Measurements from ENCODE around the gene TUT7. TPM values are rescaled to one million over a fixed set of nuclear protein-coding genes. Genes with fewer than 3 reads are reported as not detected.
"Not testable (repeated sequence)": the region's sequence is repeated elsewhere in the genome, so short reads cannot be mapped to it uniquely, and the experiment has no call there.

Gene TUT7
- polyA plus RNA-seq, 10 donors: 14.1 to 20.7 (median 18.0) TPM

DNA sequence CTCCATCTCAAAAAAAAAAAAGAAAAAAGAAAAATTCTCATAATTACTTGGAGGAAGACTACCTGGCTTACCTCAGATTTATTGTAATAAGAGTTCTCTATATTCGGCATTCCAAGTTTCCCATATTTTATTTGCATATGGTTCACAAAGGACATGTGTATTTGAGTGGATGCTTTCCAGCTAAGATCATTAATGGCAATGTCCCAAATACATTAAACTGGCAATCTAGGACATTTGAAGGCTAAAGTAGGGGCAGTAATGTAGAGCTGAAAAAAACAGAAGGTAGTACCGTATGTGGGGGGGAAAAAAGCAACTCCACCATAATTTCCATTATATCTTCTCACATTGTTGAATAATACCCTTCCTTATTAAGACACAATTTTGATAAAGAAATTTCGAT is 4.9 kb downstream of the TUT7 start:
- DNase-seq: peak in 2 of 3 donors; percentile 26 to 56

DNA sequence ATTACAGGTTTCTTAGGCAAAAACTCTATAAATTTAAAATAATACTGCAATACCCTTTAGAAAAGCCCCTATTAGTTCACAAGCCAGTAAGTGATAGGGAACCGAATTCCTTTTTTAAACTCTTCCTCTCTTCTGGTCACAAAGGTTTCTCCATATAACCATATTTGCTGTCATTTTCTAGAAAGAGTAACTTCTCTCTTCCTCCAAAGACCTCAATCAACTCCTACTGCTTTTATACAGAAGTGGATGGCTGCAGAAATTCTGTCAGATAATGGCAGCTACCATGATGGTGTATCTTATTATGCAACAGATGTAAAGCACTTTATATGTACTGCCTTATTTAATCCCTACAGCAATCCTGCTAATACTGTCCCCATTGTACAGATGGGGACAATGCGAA is 6.2 kb downstream of the TUT7 start:
- no peak for DNase-seq

DNA sequence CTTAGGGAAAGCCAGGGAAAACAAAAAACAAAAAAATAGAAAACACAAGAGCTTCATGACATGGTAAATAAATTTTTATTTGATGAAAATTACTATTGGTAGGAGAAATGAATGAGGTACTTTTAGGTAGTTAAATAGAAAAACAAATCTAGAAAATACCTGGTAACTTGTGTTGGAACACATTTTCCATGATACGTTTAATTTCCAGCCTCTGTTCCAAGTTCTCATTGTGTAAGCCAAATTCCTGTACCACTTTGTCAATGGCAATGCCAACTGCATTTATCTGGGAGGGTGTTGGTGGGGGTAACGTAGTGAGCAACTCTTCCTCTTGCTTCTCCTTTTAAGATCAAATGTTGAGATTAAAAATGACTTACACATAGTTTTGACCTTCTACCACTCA is 9.4 kb downstream of the TUT7 start:
- no peak for DNase-seq

DNA sequence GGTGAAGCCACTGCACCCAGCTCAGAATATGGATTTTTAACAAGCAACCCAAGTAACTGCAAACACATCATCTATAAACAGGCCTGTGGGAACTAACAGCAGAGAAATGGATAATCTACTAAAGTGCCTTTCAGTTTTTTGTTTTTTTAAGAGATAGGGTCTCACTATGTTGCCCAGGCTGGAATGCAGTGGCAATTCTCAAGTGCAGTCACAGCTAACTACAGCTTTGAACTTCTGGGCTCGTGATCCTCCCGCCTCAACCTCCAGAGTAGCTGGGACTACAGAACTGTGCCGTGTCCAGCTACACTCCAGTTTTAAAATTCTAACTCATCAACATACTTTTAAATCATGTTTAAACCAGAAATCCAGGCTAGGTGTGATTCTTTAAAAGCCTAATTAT is 11.9 kb downstream of the TUT7 start:
- no peak for DNase-seq

DNA sequence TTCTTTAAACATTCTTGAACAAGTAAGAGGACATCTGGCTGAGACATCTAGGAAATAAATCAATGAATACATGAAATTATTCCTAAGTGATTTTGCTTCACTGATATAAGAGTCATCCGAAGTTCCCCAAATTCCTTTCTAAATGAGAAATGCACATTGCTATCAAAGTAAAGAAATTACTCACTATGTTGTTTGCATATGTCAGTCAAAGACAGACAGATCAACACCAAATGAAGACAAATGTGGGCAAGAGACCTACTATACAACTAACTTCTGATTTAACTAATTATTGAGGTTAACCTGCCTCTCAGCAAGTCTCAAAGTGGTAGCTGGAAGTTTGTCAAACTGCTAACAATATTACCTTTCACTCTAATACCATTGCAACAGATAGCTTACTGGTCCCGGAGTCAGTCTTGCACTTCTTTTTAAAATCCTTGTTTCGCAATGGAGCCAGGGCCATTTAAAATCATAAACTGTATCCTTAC is 13.2 kb downstream of the TUT7 start:
- DNase-seq: no peak

DNA sequence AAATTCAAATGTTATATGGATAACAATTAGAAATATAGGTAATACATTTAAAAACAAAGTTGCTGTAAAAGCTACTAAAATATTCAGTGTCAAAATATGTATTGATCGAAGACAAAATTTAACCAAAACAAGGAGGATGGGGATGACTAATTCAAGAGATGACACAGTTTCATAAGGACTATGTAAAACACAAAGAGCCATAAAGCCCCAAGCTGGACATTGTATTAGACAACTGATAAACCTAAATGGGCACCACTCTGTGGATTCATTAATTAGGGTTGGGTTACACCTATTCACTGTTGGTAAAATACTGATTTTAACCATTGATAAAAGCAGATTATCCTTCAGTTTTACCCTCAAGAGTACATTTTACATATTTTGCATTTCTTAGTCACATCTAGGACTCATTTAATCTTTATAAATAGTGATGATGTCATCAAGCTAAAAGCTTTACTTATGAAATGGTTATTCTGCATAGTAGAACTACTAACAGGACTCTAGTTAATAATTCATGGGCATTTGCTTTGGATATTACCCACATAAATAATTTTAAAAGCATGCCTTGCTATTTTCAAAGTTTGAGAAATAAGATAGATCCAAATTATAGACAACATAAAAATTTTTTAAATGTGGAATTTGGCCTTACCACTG is 13.7 kb downstream of the TUT7 start:
- DNase-seq: no peak

DNA sequence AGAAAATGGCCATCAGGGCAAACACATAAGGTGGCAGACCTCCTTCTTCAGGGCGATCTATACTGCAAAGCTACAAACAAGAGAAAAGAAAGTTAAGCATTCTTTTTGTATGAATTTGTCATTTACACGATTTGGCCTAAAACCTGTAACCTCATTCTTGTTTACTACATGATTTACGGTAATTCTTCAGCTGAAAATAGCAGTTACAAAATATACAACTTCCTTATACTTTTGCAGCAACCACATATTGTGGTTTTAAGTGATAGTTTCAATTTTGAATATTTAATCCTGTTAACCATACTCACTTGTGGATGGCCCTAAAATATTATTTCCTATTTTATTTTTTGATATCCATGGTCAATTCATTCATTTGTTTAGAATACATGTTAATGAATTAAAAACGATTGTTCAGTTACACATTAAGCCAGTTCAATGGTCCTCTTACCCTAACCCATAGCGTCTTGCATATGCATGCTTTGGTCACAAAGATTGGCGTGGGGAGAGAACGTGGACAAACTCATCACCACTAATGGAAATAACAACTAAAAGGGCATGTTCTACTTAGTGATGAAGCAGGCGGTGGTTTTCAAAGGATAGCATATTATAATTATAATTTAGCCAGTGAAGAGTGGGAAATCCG is 16.6 kb downstream of the TUT7 start:
- no peak for DNase-seq

DNA sequence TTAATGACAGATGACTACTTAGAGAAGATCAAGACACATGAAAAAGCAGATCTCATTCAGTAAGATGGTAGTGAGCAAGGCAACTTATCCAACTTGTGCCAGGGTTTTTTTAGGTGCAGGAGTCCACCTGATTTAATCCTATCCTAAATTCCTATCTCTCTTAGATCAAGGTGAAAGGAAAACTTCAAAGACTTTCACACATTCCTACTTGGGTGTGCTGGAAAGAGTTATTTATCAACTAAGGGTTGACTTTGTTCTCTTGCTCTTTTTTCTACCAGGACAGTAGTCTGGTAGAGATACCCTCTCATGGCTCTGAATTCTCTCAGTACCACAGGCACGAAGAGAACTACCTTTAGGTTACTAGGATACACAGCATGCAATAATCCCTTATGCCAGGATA is 18.2 kb downstream of the TUT7 start:
- DNase-seq: no peak

DNA sequence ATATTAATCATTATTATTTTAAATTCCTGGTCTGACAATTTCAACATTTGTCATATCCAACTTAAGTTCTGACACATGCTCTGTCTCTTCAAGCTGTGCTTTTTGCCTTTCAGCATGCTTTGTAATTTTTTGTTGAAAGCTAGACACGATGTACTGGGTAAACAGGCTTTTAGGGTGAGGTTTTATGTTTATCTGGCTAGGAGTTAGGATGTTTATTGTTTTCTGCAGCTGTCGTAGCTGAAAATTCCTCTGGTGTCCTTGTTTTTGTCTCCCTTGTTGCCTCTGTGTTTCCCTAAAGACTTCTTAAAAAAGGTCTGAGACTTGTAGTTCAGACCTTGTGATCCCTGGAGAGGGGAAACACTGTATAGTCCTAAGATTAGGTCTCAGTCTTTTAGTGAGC is 20.6 kb downstream of the TUT7 start:
- DNase-seq: no peak

DNA sequence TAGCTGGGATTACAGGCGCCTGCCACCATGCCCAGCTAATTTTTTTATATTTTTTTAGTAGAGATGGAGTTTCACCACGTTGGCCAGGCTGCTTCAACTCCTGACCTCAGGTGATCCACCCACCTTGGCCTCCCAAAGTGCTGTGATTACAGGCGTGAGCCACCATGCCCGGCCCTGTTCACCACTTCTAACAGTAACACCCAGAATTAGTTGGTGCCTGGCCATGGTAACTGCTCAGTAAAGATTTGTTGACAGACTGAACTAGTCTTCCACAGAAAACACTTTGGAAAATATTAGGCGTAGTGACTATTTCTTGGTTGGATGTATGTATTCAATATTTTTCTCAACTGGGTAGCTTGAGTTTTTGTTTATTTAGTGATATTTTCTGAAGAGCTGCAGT is 24.0 kb downstream of the TUT7 start:
- DNase-seq: no peak

DNA sequence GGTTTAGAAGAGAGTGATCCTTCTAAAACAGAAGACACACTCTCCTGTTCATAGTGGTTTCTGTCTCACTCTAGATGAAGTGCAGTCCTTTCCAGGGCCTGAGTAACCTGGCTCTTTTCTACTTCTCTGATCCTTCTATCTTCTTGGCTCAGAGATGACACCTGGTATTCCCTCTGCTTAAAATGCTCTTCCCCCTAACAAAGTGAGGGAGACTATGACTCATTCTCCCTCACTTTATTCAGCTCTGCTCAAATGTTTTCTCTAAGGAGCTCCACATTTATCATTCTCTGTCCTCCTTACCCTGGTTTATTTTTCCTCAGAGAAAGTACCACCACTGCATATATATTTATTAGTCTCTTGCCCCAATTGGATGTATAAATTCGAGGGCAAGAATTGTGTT is 24.6 kb downstream of the TUT7 start:
- no peak for DNase-seq

DNA sequence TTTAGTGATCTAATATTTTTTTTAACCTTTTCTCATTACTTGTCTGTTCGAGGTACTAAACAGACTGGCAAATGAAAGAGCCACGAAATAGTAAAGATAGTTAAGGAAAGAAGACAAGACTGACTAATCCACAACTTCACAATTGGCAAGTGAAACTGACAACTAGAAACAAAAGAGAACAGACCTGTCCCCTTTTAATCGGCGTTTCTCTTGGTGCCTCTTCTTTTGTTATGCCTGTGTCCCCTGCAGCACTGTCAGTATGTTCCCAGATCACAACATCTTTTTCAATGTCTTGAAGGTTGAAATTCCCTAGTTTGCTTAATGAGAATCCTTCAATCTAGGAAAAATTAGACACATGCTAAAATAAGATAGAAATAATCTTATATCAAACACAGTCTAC is 26.1 kb downstream of the TUT7 start:
- no peak for DNase-seq

DNA sequence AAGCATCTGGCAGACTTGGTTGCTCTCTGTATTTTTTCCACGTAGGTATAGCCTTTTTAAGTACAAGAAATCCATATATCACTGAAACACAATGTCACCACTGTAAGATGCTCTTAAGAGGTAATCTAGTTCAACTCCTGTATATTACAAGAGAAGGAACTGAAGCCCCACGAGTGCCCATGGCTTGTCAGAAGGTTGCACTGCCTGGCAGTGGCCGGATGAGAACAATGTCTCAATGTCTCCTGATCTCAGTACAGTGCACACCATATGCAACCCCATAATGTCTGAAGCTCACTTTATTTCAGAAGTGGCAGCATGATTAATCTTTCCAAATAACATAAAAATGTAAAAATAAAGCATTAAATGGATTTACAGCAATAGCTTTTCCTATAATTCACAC is 27.7 kb downstream of the TUT7 start:
- DNase-seq: no peak

DNA sequence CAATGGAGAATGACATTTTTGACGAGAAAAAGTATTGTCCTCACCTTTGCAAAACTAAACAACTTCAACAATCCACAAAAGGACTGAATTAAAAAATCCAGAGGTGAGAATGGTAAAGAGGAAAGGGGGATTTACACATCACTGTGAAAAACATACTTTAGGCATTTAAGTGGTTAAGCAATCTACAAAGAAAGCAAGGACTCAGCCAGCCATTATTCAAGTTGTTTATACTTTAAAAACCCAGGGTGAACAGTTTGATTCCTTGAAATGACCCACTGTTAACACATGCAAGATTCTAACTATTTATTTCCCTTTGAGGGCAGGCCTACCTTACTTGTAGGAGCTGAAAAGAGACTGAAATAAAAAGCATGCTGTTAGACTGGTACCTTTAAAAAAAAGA is 29.3 kb downstream of the TUT7 start:
- DNase-seq: no peak

DNA sequence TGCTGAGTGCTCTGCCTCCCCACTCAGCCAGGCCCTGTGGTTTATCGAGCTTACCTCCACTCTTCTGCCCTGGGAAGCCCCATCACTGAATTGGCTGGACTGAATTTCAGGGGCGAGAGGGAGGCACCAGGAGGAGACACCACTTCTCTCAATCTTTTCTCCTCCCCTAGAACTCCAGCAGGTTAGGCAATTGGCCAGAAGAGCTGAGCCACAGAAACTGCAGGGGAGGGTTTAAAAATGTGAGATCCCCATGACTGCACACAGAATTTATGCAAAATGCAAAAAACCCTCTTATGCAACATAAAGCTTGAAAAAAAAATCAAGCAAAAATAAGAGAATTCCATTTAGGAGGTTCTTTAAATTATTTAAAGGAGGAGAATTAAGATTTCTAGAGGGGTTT is 29.9 kb downstream of the TUT7 start:
- DNase-seq: peak in 1 of 3 donors; percentile 8

DNA sequence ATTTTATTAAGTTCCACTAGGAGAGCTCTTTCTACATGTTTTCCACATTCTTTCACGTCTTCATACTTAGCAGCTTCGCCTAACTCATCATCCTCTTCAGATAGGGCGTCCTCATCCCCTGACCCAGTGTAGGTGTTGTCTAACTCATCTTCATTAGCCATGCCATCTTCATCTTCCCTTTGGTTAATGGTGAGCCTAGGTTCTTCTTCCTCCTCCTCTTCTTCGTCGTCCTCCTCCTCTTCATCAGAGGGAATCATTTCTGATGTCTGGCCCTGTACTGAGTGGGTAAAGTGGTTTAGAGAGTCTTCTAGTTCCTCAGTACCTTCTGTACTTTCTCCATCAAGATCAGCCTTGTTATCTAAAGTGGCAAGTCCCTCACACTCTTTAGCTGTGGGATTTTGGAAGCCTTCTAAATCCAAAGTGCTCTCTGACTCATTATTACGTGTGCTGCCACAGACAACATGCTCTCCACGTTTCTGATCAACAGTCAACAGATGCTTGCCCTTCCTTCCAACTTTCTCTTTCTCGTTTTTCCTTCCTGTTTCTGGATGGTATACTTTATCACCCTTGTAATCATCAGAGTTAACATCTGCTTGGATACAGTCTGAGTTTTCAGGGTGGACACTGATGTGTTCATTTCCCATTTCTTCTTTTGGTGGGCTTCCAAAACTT is 31.1 kb downstream of the TUT7 start:
- no peak for DNase-seq

DNA sequence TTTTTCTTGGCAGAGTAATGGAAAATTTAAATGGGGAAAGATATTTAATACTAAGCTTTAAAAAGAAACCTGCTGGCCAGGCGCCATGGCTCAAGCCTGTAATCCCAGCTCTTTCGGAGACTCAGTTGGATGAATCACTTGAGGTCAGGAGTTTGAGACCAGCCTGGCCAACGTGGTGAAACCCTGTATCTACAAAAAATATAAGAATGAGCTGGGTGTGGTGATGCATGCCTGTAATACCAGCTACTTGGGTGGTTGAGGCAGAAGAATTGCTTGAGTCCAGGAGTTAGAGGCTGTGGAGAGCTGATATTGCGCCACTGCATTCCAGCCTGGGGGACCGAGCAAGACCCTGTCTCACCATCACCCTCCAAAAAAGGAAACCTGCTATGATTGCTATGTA is 32.8 kb downstream of the TUT7 start:
- peak in 1 of 3 donors; percentile 66 for DNase-seq

DNA sequence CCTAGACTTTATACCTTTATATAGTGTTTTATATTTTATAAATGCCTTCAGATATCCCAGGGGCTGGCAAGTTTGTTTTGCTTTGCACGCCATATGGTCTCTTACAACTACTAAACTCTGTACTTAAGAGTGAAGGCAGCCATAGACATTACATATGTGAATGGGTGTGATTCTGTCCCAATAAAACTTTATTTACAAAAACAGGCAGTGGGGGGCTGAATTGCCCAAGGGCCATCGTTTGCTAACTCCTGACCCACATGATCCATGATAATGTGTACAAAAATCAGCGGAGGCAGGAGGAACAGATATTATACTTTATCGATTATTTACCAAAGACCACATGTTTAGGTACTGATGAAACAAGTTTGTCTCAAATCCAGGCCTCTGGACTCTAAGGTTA is 36.0 kb downstream of the TUT7 start:
- DNase-seq: no peak

DNA sequence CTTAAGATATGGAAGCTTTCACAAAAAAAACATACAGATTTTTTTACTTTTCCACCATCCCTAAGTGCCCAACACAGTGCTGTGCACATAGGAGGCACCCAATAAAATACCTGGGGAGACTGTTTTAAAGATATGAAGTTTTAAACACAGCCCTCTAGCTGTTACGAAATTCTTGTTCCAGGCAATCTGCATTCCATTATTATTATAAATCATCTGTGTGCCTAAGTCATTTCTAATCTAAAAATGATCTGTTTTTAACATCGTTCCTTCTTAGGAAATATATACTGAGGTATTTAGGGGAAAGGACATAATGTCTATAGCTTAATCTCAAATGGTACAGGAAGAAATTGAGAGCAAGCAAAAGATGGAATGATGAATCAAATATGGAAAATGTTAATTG is 39.1 kb downstream of the TUT7 start:
- no peak for DNase-seq

DNA sequence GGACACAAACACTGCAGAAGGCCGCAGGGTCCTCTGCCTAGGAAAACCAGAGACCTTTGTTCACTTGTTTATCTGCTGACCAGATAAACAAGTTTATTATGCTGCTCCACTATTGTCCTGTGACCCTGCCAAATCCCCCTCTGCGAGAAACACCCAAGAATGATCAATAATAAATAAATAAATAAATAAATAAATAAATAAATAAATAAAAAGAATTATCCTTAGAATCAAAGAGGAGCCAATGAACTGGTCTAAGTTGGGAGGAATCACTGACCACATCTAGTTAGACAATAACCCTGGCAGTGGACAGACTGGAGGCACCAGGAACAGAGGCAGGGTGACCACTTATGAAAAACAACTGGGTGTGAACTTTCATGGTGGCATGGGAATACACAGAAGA is 41.3 kb downstream of the TUT7 start:
- DNase-seq: not testable (repeated sequence)

DNA sequence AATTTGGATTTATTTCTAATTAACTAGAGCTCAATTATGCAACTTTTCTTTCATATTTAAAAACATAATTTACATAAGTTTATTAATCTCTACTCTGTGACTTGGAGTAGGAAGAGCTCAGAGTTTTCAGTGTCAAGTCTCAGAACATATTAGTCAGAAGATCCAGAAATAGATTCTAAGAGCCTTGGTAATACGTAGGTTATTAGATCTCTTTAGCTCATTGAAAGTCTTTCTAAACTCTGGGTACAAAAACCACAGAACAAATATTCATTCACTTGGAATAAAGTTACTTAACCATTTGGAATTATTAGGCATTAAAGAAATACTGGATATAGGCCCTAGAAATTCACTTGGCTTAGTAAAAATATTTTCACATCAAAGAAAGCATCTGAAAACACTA is 45.5 kb downstream of the TUT7 start:
- DNase-seq: no peak

DNA sequence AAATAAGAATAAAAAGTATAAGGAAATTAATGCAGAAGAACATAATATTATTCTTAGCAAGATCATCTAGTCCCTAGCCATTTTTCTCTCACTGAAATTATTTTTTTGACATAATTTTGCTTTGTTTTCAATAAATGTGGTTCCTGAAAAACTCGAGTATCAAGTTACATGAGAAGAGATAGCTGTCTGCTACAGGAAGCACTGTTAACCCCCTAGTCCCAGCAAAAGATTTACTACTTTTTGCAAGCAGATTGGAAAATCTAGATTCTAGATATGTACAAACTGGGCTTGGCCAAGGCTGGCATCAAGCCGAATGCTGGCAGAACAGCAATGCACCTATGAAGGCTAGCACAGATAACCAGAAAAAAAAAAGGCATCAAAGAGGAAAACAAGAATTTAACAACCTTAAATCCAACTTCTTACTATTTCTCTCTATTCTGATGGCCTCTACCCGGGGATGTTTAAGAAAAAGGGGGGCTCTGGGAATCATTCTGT is 49.9 kb downstream of the TUT7 start:
- no peak for DNase-seq

DNA sequence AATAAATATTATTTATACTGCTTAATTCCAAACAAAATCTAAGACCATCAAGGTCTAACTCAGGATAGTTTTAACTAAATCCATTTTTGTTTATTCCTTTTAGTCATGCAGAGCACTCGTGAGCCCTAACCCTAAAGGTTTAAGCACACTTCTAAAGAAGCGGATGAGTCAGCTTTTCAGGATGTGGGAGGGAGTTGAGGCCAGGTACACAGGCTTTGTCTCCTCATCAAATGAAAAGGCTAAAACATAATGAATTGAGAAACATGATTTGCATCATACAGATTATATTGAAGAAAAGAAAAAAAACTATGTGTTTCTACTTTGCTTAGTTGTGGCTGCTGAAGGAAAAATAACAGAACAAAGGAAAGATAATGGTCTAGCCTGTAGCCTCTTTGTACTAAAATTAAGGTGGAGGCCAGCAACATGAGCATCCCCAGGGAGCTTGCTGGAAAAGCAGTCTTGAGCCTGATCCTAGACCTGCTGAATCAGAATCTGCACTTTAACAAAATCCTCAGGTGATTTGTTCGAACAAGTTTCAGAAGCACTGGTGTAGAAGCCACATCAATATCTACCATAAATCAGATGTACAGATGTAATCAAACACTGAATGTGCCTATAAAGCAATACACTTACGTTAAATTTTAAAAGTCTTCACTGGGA is 50.8 kb downstream of the TUT7 start:
- no peak for DNase-seq
